GM20431 (cell line): ENCODE measurements around the gene UBAP2L.

Source experiments
- in situ Hi-C: fragments of 300-500 bp; cut with MseI, MboI; formaldehyde crosslinking; loops from one replicate; pipeline ENCODE4 v1.15.0; 2020; ENCODE audit warnings: low sequenced_read_pairs; ENCODE audit not compliant: unreplicated experiment

UBAP2L gene

GRCh38 chr1:154220071-154220969 is at the start of gene UBAP2L:
Gene UBAP2L, plus strand, starts transcription at chr1:154220955. Its CDS starts 4,169 bp downstream, at chr1:154225124.
- in situ Hi-C loops = no loop called here

GRCh38 chr1:154171223-154171583 is 49.6 kb upstream of the UBAP2L start:
- in situ Hi-C loops = no loop called here

DNA sequence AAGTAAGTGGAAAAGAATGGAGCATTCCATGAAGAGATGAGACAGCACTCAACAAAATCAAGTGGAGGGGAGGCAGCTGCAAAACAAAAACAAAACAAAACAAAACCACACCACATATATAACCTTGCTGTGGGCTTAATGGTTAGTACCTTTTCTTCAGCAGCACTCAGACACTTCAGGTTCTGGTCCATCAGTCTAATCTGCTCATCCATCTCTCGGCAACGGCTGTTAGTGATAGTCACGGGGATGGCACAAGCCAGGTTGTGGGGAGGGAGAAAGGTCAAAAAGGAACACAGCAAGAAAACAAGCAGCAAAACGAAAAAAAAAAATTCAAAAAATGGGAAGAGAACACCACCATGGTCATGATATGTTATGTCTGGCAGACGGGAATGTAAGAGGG is 48.9 kb upstream of the UBAP2L start:
- in situ Hi-C loops = no loop called here

- in situ Hi-C loops = no loop called here
These were observed 46.1 kb upstream of the UBAP2L start for GRCh38 chr1:154174654-154175053.

DNA sequence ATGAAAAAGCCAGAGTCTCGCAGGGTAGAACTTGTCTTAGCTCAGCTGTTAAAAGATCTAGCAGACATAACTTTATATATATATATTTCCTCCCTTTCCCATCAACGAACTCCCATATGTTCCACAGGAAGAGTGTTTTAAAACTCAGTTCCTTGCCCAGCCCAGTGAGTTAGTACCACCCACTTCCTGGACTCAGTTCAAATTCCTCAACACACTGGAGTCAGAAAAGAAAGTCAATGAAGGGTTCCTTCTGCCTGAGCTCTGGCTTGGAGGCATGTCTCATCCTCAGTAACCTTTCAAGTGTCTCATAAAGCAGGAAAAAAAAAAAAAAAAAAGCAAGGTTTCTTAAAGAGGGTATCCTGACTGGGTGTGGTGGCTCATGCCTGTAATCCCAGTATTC is 44.4 kb upstream of the UBAP2L start:
- in situ Hi-C loops = no loop called here

- in situ Hi-C loops = no loop called here
These were observed 42.7 kb upstream of the UBAP2L start for GRCh38 chr1:154178013-154178412.

GRCh38 chr1:154178911-154179811 is 41.6 kb upstream of the UBAP2L start:
- in situ Hi-C loops = no loop called here

- in situ Hi-C loops = no loop called here
These were observed 40.6 kb upstream of the UBAP2L start for GRCh38 chr1:154179946-154180687.

DNA sequence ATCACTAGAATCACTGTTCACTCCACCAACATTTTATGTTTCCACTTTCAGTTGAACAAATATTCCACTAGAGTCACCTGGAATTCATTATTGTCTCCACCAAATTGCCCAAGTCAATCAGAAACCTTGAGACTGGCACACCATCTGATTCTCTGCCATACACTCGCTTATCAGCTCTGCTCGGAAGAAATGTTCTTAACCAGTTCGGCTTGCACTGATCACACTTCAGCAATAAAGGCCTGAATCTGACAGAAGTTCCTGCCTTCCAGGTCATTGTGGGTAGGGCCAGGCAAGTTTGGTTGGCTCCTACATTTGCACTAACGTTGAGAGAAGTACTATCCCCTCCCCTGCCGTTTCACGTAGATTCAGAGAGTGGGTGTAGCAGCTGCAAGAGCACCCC is 38.8 kb upstream of the UBAP2L start:
- in situ Hi-C loops = no loop called here

DNA sequence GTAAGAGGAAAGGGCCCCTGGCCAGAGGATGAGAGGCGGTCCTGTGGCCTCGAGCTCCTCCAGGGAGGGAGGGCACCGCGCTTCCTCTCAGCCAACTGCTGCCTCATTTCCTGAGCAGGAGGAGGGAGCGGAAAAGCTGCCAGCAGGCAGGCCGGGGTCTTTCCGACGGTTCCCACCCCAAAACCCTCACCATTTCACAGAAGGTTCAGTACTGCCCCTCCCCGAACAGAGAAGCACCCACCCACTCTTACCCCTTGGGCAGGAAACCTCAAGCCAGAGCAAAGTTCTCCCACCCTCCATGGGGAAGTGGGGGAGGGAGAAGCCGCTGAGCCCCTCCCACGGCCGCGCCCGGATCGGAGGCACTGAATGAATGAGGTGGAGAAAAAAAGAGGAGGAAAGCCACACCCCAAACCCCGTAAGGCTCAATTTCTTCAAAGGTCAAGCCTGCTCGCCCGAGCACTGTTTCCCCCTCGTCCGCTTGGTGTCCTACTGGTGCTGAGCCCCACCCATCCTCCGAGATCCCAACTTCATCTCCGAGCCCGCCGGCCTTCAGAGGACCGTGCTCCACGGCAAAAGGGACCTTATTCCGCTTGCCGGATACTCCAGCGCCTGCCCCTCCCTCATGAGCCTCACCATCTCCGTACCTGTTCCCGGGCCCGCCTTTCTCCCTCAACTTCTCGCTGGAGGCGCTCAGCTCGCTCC is 38.3 kb upstream of the UBAP2L start:
- in situ Hi-C loops = no loop called here

DNA sequence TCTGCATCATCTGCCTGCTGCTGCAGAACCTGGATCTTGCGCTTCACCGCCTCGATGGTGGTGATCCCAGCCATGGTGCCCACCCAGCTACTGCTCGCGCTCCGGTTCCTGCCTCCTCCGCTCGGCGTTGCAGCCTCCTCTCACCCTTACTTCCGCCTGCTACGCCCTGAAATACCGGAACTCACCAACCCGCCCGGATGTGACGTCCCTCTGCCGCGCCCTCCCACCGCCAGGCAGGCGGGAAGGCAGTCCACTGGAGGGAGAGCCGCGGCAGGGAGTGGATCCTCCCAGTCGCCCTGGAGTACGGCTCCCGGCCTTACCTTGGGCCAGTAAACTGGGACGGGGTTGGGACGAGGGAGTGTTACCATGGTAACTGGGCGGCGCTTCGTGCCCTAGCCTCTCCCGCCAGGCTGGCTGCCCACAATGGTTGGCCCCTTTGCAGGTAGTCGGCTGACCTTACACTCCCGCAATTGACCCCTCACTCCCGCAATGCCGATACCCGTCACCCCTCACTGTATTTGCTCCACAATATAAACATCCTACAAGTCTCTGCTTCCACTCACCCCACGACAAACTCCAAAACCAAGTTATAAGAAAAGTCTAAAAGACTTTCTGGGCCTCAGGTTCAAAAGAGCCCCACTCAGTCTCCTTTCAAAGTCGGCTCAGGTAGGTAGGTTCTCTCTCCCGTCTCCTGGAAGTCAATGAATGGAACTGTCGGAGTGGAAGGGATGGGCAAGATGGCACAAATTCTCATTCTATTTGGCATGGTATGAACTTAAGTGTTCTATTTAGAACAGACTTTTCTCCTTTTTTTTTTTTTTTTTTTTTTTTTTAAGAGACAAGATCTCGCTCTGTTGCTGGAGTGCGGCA is 37.5 kb upstream of the UBAP2L start:
- in situ Hi-C loops = no loop called here

GRCh38 chr1:154186177-154186576 is 34.6 kb upstream of the UBAP2L start:
- in situ Hi-C loops = no loop called here

DNA sequence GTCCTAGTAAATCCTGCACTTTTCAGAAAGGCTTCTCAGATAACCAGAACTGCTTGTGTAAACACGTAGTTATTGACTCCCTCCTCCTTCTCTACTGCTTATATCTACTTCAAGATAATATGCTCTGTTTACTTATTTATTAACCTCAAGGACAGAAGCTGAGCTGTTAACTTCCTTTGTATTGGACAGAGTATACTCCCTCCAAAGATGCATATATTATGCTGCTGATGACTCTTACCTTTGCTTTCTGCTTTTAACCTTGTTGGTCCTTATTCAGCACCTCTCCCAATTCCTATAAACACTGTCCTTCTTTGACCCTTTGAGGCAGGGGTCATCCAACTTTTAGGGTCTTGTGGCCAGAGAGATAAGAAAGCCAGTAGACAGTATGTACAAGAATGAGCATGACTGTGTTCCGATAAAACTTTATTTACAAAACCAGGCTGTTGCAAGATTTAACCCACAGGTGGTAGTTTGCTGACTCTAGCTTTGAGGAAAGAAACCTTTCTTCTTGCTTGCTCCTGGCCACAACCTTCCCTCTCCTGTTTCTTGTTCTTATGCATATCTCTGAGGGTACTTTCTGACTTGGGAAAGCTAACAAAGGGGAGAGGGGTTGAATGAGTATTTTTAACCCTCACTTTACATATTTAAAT is 33.8 kb upstream of the UBAP2L start:
- in situ Hi-C loops = no loop called here

GRCh38 chr1:154190550-154190949 is 30.2 kb upstream of the UBAP2L start:
- in situ Hi-C loops = no loop called here

DNA sequence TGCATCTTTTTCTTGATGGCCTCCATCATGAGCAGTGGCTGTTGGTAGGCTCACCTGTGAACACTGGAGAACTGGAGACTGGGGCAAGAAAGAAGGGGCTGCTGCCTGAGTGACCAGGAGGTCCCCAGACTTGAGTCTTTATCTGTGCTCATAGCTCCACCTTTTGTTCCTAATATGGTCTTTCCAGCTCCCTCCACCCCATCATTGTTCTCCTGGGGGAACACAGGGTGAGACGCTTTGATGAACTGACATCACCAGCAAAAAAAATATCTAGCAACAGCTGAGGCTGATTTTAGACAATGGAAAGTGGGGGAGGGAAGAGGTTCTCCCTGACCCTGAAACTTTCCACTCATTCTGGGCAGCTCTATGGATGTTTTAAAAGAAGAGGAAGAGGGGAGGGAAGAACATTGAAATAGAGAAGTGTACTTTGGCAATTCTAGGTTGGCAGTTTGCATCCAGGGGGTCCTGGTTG is 28.7 kb upstream of the UBAP2L start, which contains the start of gene TPM3:
Gene TPM3, minus strand, starts transcription at position 111 of the 472 bp plus-strand sequence. Its CDS starts 82 bp downstream, at position 29.
- in situ Hi-C loops = no loop called here

DNA sequence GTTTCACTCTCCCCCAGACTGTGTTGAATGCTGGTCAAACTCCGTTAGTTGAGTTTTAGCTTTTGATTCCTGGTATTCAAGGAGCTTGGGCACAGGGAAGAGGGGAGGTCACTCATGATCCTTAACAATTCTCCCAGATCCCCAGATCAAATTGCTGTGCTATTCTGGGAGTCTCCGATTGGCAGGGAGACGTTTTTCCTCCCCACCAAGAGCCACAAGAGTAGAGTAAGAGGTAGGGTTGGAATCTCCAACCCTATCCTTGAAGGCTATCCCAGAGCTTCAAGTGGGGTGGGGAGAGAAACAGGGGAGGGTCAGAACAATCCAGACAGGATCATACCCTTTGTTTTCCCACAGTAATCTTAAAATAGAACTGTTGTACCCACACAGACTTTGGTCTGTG is 28.3 kb upstream of the UBAP2L start:
- in situ Hi-C loops = no loop called here

DNA sequence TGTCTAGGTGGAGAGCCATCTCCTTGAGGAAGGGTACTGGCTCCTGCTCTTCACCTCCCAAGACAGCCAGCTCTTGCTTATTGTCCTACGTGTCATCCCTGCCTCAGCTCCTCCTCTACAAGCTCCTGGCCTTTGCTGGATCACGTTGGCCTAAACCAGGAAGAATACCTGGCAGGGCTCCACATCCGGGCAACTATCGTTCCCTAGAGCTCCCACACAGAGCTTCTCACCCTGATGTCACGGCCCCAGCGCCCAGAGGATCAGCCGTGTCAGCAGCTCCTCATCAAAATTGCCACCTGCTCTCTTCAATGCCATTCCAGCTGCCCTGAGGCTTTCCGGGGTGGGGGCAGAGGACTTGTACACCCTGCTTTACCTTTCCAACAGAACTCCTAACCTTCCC is 26.9 kb upstream of the UBAP2L start:
- in situ Hi-C loops = no loop called here
